DND-41 (cell line): Measurements from ENCODE around the gene DOK4.

Experiments used
- CTCF ChIP-seq: IDR thresholded peaks from 2 replicates; pipeline ENCODE4 v1.5.1; 2012; ENCODE audit warnings: borderline replicate concordance, low read length, moderate library complexity, mild to moderate bottlenecking; ENCODE audit not compliant: poor library complexity, severe bottlenecking; ENCODE audit errors: extremely low read depth
- EZH2 ChIP-seq: IDR thresholded peaks from 3 replicates; pipeline ENCODE4 v1.6.1; 2012; ENCODE audit warnings: borderline replicate concordance, low read depth, mild to moderate bottlenecking, moderate library complexity, low read length, inconsistent platforms; ENCODE audit not compliant: severe bottlenecking

- no peak for TF ChIP-seq CTCF
- no peak for TF ChIP-seq EZH2
Measured at GRCh38 chr16:57470711-57471110, 15.6 kb downstream of the DOK4 start.
